ENCODE data around the gene HSPA4.
"Not testable (repeated sequence)": the region's sequence is repeated elsewhere in the genome, so short reads cannot be mapped to it uniquely, and the experiment has no call there.

Gene HSPA4

DNA sequence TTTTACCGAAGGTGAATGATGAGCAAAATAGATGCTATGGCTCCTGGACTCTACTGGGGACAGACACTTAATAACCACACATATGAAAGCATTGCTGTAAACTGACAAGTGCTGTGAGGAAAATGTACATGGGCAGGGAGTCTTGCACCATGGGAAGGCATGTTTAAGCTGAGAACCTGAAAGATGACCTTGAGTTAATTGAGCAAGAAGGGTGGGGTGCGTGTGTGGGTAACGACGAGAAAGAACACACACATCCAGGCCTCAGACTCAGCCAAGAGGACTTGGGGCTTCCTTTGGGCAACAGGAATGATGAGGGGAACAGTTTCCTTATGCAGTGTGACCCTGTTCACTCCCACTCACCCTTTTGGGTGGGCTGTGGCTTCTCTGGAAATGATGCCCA is 73.1 kb downstream of the HSPA4 start:
- no peak for DNase-seq (ENCODE audit: low spot score)

DNA sequence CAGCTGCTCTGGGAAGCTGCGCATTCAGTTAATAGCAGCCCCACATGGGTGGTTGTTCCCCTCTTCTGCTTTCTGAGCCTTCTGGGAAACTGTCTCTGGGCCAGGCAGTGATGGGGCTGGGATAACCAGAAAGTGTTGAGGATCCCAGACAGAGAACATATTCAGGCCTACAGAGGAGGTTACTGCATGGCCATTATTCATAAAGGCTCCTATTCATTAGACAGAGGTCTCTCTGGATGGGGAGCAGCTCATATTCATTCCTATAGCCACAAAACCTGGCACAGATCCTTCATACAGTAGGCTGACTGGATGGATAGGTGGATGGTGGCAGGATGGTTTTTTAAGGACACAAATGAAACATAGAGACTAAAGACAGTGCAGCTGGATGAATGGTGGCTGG is 76.3 kb downstream of the HSPA4 start:
- no peak for DNase-seq (ENCODE audit: low spot score)

DNA sequence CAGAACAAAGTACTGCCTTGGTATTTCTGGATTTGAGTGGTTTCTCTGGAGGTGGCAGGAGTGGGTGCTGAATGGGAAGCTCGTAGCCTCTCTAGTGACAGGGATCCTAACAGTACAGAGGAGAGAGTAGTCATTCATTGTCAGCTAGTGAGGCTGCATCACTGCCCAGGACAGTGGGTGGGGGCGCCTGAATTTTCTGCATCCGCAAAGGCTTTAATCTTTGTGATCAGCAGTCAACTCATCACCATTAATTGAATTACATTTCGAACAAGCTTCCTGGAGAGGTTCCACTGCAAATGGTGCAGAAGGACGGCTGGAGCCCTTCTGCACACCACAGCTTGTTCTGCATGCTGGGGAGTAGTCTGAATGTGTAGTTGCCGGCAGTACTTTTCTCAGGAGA is 77.5 kb downstream of the HSPA4 start:
- DNase-seq (ENCODE audit: low spot score): no peak

DNA sequence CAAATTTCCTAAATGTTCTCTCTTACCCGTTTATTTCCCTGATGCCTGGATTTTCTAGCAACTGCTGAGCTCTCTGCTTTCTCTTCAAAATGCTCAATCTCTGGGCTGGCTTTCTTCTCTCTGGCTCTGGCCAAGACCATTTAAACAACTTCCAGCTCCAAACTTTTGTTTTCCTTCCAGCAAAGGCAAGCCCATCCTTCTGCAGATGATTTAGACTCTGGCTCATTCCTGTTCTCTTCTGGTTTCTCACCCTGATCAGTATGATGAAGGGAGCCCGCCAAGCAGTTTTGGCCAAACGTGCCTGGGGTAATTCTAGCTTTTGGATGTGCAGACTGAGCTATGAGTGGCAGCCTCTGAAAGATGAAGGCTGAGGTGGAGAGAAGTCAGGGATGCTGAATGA is 78.1 kb downstream of the HSPA4 start:
- no peak for DNase-seq (ENCODE audit: low spot score)

GRCh38 chr5:133130387-133131118 is 78.7 kb downstream of the HSPA4 start:
- DNase-seq (ENCODE audit: low spot score): no peak

GRCh38 chr5:133132717-133133116 is 80.9 kb downstream of the HSPA4 start:
- DNase-seq (ENCODE audit: low spot score): no peak

GRCh38 chr5:133133241-133133640 is 81.4 kb downstream of the HSPA4 start:
- DNase-seq (ENCODE audit: low spot score): not testable (repeated sequence)

- not testable (repeated sequence) for DNase-seq (ENCODE audit: low spot score)
These were observed 85.1 kb downstream of the HSPA4 start for GRCh38 chr5:133136890-133137289.

GRCh38 chr5:133140311-133140710 is 88.5 kb downstream of the HSPA4 start:
- DNase-seq (ENCODE audit: low spot score): no peak

GRCh38 chr5:133141746-133142145 is 89.9 kb downstream of the HSPA4 start:
- no peak for DNase-seq (ENCODE audit: low spot score)

DNA sequence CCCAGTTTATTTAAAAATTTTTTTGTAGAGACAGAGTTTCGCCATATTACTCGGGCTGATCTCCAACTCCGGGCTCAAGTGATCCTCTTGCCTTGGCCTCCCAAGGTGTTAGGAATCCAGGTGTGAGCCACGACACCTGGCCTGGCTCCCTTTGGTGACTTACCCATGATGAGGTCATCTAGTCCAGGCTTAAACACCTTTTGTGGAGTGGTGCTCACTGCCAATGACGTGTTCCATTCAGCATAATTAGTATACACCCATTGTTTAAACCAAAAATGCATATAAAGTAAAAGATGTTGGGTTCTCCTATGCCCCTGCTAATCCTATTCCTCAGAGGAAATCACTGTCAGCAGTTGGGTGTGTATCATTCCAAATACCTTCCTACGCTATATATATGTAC is 91.0 kb downstream of the HSPA4 start:
- no peak for DNase-seq (ENCODE audit: low spot score)

GRCh38 chr5:133144245-133144981 is 92.6 kb downstream of the HSPA4 start:
- DNase-seq (ENCODE audit: low spot score): no peak

GRCh38 chr5:133145436-133146170 is 93.8 kb downstream of the HSPA4 start:
- no peak for DNase-seq (ENCODE audit: low spot score)

- DNase-seq (ENCODE audit: low spot score): no peak
These were observed 95.6 kb downstream of the HSPA4 start for GRCh38 chr5:133147411-133147810.

- DNase-seq (ENCODE audit: low spot score): no peak
These were observed 96.2 kb downstream of the HSPA4 start for GRCh38 chr5:133147815-133148567.

DNA sequence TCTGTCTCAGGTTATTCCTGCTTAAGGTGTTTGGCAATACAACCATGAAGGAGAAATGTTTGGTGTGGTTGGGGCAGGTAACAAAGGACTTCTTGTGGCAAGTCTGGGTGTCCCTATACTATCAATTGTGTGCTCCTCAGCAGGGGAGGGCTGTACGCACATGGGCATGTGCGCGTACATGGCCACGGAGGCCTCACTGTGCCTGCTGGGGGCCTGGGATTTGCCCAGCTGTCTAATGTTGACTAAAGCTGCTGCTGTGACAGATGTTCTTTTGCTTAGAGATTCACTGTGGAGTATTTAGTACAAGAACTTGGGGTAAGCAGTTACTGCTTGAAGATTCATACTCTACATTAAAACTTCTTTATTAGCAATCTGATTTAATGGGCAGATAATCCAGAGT is 97.5 kb downstream of the HSPA4 start:
- DNase-seq (ENCODE audit: low spot score): no peak

- no peak for DNase-seq (ENCODE audit: low spot score)
These were observed 99.2 kb downstream of the HSPA4 start for GRCh38 chr5:133150909-133151544.

GRCh38 chr5:133154274-133155075 is 102.7 kb downstream of the HSPA4 start:
- no peak for DNase-seq (ENCODE audit: low spot score)

DNA sequence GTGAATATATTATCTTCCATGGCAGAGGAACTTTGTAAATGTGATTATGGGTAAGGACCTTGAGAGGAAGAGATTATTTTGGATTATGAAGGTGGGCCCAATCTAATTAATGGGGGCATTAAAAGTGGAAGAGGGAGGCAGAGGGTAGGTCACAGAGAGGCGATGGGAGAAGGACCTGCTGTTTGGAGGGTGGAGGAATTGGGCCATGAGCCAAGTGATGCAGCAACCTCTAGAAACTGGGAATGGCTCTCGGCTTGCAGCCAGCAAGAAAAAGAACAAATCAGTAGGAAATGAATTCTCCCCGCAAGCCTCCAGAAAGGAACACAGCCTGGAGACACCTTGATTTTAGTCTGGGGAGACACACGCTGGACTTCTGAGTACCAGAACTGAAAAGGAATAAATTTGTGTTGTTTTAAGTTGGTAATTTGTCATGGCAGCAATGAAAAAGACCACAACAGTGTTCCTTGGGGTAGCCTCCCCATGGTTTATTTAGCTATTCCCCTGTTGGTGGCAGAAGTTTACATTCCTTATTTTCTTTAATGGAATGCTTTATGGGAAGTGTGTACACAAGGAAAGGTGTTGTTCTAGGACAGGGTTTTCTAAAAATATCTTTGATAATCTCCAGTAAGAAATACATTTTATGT is 103.6 kb downstream of the HSPA4 start:
- DNase-seq (ENCODE audit: low spot score): no peak
